GM18519 (cell line): ENCODE measurements around the gene AP1S1.
A peak's percentile ranks its signal among the peaks of the same experiment; 100 is the strongest.
"Not testable (repeated sequence)": the region's sequence is repeated elsewhere in the genome, so short reads cannot be mapped to it uniquely, and the experiment has no call there.

ENCODE experiments used
- ATAC-seq: cut with Tn5 transposase; IDR thresholded peaks from one replicate; pipeline ENCODE4 v1.9.1; 2021; ENCODE audit warnings: mild to moderate bottlenecking, moderate library complexity; ENCODE audit not compliant: unreplicated experiment, low FRiP score

Gene AP1S1

DNA sequence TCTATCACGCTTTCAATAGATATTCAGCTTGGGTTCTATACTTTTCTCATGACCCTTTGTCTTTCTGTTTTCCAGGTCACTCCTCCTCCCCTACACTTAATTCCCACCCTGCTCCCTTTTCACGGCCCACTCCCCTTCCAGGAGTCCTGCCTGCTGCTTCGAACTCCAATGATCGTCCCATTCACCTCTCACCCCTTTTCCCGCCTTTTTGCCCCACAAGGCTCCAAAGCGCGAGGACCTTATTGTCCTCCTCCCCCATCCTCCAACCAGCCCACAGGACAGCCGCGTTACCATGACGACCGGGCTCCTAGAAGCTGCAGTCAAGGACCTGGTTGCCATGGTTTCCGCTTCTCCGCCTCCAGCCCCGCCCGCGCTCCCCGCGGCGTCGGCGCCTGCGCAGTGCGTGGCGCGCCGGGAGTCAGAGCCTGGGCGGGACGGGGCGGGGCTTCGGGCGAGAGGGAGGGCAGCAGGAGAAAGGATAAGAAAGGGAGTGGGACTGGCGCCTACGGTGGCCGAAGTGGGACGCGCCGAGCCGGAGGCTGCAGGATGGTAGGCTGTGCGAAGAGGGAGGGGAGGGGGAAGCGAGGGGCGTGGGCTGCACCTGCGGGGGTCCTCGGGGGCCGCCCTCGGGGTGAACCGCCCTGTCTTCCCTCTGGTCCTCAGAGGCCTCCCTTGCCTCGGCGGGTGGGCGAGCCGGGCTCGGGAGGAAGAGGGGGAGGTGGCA is at the start of gene AP1S1:
Gene AP1S1 (plus strand): TSS at position 508 of the 724 bp plus-strand sequence. CDS start 39 bp downstream, at position 547.
- peak; percentile 66 for ATAC-seq

DNA sequence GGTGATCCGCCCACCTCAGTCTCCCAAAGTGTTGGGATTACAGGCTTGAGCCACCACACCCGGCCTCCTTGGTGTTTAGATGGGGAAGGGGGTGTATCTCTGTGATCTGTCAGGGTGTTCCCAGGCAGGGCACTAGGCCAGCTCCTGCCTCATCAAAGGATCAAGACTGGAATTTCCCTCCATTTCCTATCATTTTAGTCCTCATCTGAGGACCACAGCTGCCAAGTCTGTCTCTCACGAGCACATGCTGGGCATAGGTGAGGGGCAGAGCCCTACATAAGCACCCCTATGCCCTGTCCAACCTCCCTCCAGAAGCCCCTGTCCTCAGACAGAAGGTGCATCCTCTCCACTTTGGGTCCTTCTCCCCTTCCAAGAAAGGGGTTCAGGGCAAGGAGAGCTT is 49.5 kb upstream of the AP1S1 start:
- ATAC-seq, result no peak

DNA sequence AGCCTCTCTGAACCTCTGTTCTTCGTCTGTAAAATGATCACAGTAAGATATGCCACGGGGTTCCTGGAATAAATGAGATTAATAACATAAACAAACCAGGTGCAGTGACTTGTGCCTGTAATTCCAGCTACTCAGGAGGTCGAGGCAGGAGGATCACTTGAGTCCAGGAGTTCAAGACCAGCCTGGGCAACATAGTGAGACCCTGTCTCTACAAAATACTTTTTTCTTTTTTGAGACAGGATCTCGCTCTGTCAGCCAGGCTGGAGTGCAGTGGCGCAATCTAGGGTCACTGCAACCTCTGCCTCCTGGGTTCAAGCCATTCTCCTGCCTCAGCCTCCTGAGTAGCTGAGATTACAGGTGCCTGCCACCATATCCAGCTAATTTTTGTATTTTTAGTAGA is 49.0 kb upstream of the AP1S1 start:
- not testable (repeated sequence) for ATAC-seq

DNA sequence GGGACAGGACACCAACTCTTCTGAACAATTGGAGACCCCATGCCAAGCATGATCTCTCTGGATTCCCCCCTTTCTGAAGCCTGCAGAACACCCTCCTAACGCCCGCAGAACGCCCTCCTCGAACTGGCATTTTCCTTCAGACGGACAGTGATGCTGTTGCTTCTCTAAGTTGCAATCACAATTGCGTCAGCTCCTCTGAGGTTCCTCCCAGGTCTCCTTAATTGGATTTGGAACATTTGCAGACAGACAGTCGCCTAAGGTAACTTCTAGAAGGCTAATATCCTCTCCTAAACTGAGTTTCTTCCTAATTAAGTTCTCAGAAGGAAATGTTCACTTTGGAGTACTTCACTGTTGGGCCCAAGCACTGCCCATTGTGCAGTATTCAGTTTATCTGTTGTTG is 47.9 kb upstream of the AP1S1 start:
- ATAC-seq, result no peak

DNA sequence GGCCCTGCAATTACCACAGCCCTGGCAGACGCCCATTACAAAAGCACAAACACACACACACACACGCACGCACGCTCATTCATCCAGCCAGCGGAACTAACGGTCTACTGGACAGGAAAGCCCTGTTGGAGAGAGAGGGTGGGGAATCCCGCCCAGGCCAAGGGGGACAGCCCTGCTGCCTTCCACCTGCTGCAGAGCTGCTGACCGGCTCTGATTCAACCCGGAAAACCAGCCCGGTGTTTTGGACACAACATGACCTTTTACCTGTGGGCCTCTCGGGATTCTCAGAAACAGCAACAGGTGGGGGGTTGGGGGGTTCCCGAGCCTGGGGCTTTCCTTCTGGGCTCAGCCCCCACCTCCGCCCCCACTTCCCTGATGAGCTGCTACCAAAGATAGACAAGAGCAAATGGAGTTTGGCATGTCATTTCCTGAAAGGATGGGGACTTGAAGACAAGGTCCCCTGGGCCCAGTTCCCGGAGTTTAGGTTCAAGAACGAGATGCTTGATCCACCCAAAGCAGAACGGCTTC is 45.9 kb upstream of the AP1S1 start:
- ATAC-seq, result no peak

DNA sequence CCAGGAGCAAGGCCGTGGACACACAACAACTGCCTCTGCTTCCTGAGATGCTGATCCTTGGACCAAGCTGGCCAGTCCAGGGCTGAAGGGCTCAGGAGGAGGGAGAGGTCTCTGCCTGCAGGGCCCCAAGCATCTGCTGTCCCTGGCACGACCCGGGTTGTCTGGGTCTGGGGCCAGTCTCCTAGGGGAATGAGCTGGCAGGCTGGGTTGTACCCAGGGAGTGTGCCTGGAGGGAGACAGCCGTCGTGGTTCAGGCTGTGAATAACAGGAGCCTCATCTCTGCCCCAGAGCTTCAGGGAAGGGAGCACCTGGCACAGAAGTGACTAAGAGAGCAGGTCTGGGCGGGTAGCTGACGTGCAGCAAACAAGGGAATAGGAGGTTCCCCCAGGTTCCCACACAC is 45.3 kb upstream of the AP1S1 start:
- ATAC-seq, result no peak

DNA sequence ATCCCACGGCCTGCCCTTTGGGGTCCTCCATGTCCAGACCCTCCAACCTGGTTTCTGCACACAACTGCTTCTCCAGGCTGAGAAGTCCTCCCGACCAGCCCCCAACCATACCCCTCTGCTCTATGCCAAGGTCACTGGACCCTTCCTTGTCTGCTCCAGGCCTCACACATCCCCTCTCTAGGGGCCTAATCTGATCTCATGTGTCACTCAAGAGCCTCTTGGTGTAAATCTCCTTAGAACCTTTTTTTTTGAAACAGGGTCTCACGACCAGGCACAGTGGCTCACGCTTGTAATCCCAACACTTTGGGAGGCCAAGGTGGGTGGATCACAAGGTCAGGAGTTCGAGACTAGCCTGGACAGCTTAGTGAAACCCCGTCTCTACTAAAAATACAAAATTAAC is 44.9 kb upstream of the AP1S1 start:
- no peak for ATAC-seq

DNA sequence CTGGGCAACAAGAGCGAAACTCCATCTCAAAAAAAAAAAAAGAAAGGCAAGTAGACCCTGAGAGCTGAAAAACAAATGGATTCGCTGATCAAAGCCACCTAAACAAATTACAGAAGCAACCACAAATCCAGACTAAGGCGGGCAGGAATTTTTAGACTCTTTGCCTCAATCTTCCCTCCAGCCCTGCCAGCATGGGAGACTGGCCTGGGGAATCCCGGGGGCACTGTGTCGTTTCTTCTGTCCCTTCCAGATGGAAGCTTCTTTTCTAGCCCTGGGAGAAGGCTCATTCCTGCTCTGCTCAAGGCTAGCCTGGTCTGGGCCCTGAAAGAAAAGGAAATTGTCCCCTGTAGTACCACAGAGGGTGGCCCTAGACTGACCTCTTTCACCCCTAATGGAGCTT is 43.0 kb upstream of the AP1S1 start:
- no peak for ATAC-seq

DNA sequence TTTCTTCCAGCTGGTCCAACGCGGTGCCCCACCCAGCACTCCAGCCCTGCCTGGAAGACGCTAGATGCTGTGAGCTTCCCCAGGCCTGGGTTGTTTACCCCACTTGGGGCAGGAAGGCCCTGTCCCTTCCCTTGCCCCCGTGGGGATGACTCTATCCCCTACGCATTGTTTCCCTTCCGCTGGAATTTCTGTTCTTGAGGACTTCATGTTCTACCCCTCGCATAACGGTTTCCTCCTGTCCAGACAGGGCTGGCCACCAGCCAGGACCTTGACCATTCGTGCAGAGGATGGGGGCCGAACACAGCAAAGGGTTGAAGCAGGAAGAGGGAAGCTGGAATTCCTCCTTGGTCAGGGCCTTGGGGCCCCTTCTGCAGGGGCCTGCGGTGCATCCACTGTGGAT is 42.0 kb upstream of the AP1S1 start:
- no peak for ATAC-seq

DNA sequence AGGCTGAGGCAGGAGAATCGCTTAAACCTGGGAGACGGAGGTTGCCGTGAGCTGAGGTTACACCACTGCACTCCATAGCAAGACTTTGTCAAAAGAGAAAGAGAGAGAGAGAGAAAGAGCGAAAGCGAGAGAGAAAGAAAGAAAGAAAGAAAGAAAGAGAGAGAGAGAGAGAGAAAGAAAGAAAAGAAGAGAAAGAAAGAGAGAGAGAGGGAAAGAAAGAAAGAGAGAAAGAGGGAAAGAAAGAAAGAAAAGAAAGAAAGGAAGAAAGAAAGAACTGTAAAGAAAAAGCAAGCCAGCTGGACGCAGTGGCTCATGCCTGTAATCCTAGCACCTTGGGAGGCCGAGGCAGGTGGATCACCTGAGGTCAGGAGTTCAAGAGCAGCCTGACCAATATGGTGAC is 41.1 kb upstream of the AP1S1 start:
- not testable (repeated sequence) for ATAC-seq

DNA sequence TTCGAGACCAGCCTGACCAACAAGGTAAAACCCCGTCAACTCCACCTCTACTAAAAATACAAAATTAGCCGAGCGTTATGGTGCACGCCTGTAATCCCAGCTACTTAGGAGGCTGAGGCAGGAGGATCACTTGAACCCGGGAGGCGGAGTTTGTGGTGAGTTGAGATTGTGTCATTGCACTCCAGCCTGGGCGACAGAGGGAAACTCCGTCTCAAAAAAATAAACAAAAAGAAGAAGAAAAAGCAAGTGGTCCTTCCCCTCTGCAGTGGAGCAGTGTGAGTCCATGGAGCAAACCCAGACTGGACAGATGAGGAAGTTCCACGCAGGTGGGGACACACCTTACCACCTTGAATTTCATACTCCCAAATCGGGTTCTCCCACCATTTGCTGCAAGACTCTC is 40.4 kb upstream of the AP1S1 start:
- no peak for ATAC-seq

DNA sequence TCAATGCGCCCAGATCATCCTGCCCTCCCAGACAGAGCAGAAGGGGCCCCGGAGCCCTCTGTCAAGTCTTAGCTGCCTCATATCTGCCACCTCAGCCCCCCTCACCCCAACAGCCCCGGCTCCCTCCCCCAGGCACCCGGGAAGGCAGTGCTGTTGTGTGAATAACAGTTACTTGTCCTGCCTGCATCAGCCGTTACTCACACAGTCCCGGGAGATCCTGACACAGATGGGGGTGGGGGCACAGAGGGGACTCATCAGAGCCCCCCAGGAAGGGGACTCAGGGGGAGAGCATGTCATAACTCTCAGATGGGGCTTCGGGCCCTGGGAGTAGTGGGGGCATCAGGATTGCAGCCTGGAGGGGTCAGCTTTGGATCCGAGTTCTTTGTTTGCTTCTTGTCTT is 39.8 kb upstream of the AP1S1 start:
- ATAC-seq, result no peak

DNA sequence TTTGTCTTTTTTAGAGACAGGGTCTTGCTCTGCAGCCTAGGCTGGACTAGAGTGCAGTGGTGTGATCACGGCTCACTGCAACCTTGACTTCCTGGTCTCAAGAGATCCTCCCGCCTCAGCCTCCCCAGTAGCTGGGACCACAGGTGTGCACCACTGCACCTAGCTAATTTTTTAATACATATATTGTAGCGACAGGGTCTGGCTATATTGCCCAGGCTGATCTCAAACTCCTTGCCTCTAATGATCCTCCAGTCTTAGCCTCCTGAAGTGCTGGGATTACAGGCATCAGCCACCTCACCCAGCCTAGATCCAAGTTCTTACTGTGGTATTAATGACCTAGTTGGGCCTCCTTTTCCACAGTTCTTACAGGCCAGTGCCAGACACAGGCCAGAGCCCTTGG is 39.1 kb upstream of the AP1S1 start:
- no peak for ATAC-seq

DNA sequence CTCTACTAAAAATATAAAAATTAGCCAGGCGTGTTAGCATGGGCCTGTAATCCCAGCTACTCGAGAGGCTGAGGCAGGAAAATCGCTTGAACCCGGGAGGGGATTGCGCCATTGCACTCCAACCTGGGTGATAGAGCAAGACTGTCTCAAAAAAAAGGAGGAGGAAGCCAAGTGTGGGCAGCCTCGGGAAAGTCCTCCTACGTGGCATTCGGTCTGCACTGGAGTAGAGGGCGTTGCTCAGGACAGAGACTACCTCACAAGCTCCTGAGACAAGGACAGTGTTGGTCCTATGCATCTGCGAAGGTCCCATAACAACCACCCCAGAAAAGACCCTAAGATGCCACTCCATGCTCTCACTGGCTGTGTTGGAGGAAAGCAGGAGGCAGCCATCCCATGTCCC is 37.4 kb upstream of the AP1S1 start:
- ATAC-seq, result no peak

DNA sequence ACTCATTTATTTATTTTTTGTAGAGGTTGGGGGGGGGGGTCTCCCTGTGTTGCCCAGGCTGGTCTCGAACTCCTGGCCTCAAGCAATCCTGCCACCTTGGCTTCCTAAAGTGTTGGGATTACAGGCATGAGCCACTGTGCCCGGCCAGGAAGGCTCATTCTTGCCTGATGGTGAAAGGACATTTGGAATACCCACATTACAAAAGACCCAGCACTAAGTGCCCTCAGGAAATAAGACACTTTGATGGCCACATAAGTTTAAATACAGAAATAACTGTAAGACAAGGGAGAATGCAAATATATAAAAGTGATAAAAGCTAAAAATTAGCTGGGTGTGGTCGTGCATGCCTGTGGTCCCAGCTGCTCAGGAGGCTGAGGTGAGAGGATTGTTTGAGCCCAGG is 35.4 kb upstream of the AP1S1 start:
- no peak for ATAC-seq

DNA sequence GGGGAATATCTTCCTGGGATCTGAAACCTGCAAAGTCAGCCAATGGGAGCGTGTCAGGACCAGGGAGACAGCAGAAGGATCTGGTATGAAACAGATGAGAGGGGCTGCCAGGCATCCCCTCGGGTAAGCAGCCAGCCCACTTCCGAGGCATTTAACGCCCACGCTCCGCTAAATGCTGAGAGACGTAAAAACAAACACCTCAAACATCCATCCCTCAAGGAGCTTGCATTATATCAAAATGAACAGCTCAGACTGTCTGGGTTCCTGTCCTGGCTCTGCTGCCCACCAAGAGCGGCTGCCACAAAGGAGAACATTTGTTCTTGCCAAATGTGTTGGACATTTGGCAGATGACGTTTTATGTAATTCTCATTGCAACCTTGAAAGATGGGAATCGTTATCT is 34.4 kb upstream of the AP1S1 start:
- no peak for ATAC-seq

DNA sequence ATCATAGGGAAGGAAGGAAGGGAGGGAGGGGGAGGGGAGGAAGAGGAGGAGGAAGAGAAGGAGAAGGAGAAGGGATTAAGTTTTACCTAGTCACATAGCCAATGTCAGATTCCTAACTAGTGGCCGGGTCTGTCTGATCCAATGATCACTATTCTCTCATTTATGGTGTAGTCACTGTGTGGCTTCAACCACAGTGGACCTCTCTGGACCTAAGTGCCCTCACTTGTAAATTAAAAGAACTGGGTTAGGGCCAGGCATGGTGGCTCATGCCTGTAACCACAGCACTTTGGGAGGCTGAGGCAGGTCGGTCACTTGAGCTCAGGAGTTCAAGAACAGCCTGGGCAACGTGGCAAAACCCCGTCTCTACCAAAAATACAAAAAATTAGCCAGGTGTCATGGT is 34.0 kb upstream of the AP1S1 start:
- ATAC-seq, result no peak

DNA sequence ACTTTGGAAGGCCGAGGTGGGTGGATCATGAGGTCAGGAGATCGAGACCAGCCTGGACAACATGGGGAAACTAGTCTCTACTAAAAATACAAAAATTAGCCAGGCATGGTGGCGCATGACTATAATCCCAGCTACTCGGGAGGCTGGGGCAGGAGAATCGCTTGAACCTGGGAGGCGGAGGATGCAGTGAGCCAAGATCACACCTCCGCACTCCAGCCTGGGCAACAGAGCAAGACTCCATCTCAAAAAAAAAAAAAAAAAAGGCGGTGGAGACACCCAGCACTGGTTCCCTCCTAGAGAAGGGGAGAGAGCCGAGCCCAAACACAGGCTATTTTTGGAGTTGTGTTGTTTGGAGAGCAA is 32.7 kb upstream of the AP1S1 start:
- ATAC-seq, result not testable (repeated sequence)

DNA sequence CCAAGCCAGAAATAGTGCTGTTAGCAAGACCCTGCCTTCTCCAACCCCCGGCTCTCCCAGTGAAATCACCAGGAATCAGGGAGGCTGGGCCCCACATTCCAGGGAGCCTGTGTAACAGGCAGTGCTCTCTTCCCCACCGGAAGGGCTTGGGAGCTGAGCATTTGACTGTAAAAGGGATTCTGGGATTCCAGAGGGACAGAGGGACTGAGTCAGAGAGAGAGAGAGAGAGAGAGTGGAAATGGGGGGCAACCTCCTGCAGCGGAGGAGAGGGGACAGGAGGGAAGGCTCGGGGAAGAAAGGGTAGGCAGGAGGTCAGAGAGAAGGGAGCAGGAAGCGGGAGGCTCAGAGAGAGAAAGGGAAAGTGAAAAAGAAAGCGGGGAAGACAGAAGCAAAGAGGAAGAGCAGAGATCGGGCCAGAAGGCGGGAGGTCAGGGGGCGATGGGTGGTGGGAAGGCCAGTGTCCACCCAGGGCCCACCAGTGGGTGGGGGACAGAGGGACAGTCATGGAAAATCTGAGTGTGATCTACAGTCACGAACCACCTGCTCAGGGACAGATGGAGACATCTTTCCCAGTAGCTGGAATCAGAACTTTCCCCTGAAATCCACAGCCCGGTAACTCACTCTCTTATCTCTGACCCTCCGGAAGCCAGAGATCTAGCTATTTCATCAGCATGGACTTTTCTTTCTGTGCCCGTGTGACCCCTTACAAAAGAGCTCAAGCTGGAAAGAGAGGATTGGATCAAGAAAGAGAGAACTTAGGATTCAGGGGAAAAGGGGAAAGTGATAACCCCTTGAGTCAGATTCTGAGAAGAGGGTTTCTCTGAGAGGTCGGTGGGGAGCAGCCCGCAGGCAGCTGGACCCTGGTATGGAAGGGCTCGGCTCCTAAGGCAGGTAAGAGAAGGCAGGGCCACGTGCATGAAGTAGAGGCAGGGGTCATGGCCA is 32.0 kb upstream of the AP1S1 start:
- no peak for ATAC-seq

DNA sequence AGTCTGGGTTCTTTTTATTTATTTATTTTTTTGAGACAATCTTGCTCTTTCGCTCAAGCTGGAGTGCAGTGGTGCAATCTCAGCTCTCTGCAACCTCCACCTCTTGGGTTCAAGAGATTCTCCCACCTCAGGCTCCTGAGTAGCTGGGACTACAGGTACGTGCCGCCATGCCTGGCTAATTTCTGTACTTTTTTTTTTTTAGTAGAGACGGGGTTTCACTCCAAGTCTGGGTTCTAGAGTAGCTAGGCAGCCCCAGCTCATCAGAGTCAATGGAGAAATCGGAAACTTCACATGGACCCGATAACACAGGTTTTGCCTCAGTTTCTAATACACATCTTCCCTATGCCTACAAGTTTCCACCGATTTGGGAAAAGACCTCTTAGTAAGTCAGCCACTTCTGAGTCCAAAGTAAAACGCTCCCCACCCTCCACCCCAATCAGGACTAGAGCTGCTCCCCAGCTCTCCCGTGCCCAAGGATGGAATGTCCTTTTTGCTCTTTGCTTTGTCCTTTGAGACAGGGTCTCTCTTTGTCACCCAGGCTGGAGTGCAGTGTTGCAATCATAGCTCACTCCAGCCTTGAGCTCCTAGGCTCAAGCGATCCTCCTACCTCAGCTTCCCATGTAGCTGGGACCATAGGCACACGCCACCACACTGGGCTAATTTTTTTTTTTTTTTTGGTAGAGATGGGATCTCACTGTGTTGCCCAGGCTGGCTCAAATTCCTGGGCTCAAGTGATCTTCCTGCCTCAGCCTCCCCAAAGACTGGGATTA is 31.2 kb upstream of the AP1S1 start:
- ATAC-seq, result no peak

DNA sequence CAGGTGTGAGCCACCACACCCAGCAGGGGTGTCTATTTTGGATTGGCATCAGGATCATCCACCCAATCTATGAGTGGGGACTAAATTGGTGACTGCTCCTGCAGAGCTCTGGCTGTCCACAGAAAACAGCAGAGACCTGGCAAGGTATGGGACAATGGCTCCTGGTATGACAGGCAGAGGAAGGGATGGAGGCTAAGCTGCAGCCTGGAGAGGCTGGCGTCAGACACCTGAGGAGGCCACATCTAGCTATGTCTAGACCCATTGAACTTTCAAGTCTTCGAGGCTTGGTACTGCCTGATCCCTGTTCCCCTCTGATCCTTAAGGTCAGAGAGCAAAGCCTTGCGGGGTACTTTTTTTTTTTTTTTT is 30.6 kb upstream of the AP1S1 start:
- ATAC-seq, result no peak
